ENCODE data around the gene ZDHHC11B.
"Not testable (repeated sequence)": the region's sequence is repeated elsewhere in the genome, so short reads cannot be mapped to it uniquely, and the experiment has no call there.

The ZDHHC11B gene

GRCh38 chr5:685262-686171 lies 99.0 kb downstream of the ZDHHC11B start:
- DNase-seq (ENCODE audit: low spot score) = no peak

GRCh38 chr5:684751-685216 lies 99.7 kb downstream of the ZDHHC11B start:
- no peak for DNase-seq (ENCODE audit: low spot score)

GRCh38 chr5:683551-684481 lies 100.7 kb downstream of the ZDHHC11B start:
- no peak for DNase-seq (ENCODE audit: low spot score)

GRCh38 chr5:682651-683358 lies 101.7 kb downstream of the ZDHHC11B start:
- DNase-seq (ENCODE audit: low spot score) = not testable (repeated sequence)

GRCh38 chr5:682216-682615 lies 102.3 kb downstream of the ZDHHC11B start:
- not testable (repeated sequence) for DNase-seq (ENCODE audit: low spot score)

GRCh38 chr5:681317-682191 lies 103.0 kb downstream of the ZDHHC11B start:
- DNase-seq (ENCODE audit: low spot score) = not testable (repeated sequence)

- DNase-seq (ENCODE audit: low spot score) = not testable (repeated sequence)
Observed at GRCh38 chr5:680836-681235, 103.7 kb downstream of the ZDHHC11B start.

- not testable (repeated sequence) for DNase-seq (ENCODE audit: low spot score)
Observed at GRCh38 chr5:680118-680795, 104.3 kb downstream of the ZDHHC11B start.

GRCh38 chr5:679166-679895 lies 105.2 kb downstream of the ZDHHC11B start:
- not testable (repeated sequence) for DNase-seq (ENCODE audit: low spot score)

GRCh38 chr5:678521-678920 lies 106.0 kb downstream of the ZDHHC11B start:
- not testable (repeated sequence) for DNase-seq (ENCODE audit: low spot score)

GRCh38 chr5:677131-678101 lies 107.1 kb downstream of the ZDHHC11B start:
- no peak for DNase-seq (ENCODE audit: low spot score)

GRCh38 chr5:676699-677076 lies 107.8 kb downstream of the ZDHHC11B start:
- DNase-seq (ENCODE audit: low spot score) = no peak

- DNase-seq (ENCODE audit: low spot score) = no peak
Observed at GRCh38 chr5:675871-676698, 108.4 kb downstream of the ZDHHC11B start.

GRCh38 chr5:675111-675870 lies 109.2 kb downstream of the ZDHHC11B start:
- no peak for DNase-seq (ENCODE audit: low spot score)

- no peak for DNase-seq (ENCODE audit: low spot score)
Observed at GRCh38 chr5:674630-675011, 109.9 kb downstream of the ZDHHC11B start.

- no peak for DNase-seq (ENCODE audit: low spot score)
Observed at GRCh38 chr5:673831-674629, 110.5 kb downstream of the ZDHHC11B start.

Data from AG08395 (cell line).